ENCODE data around the gene ADORA2B.

DNA sequence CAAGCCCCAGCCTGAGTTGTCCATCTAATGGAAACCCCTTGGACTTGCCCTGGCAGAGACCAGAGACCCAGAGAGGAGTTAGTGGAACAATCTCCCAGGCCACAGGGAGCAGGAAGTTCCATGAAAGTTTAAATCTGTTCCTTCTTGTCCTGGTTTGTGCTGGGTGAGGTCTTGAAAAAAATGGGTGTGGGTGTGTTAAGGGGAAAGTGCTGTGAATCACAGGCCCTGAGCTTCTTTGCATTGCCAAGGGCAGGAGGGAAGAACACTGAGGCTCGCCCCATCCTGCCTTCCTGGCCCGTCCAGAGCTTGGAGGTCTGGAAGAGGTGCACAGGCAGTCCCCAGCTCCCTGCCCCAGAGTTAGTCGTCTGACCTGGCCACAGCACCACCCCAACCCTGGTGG is 2.3 kb downstream of the ADORA2B start:
- TF ChIP-seq ZNF274 (IDR thresholded peaks at IDR 0.05; ENCODE audit: low read length) = no peak
- no peak for TF ChIP-seq ZNF274 (tag by site-specific recombination; IDR thresholded peaks at IDR 0.05; ENCODE audit: borderline replicate concordance)
- TF ChIP-seq ZBTB17 (tag by site-specific recombination; IDR thresholded peaks at IDR 0.05) = no peak
- TF ChIP-seq, protein P1, sequence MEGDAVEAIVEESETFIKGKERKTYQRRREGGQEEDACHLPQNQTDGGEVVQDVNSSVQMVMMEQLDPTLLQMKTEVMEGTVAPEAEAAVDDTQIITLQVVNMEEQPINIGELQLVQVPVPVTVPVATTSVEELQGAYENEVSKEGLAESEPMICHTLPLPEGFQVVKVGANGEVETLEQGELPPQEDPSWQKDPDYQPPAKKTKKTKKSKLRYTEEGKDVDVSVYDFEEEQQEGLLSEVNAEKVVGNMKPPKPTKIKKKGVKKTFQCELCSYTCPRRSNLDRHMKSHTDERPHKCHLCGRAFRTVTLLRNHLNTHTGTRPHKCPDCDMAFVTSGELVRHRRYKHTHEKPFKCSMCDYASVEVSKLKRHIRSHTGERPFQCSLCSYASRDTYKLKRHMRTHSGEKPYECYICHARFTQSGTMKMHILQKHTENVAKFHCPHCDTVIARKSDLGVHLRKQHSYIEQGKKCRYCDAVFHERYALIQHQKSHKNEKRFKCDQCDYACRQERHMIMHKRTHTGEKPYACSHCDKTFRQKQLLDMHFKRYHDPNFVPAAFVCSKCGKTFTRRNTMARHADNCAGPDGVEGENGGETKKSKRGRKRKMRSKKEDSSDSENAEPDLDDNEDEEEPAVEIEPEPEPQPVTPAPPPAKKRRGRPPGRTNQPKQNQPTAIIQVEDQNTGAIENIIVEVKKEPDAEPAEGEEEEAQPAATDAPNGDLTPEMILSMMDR (tag by site-specific recombination; IDR thresholded peaks at IDR 0.05) = no peak
- TF ChIP-seq, protein P2, sequence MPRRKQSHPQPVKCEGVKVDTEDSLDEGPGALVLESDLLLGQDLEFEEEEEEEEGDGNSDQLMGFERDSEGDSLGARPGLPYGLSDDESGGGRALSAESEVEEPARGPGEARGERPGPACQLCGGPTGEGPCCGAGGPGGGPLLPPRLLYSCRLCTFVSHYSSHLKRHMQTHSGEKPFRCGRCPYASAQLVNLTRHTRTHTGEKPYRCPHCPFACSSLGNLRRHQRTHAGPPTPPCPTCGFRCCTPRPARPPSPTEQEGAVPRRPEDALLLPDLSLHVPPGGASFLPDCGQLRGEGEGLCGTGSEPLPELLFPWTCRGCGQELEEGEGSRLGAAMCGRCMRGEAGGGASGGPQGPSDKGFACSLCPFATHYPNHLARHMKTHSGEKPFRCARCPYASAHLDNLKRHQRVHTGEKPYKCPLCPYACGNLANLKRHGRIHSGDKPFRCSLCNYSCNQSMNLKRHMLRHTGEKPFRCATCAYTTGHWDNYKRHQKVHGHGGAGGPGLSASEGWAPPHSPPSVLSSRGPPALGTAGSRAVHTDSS (tag by site-specific recombination; IDR thresholded peaks at IDR 0.05) = no peak
- TF ChIP-seq, protein P3, sequence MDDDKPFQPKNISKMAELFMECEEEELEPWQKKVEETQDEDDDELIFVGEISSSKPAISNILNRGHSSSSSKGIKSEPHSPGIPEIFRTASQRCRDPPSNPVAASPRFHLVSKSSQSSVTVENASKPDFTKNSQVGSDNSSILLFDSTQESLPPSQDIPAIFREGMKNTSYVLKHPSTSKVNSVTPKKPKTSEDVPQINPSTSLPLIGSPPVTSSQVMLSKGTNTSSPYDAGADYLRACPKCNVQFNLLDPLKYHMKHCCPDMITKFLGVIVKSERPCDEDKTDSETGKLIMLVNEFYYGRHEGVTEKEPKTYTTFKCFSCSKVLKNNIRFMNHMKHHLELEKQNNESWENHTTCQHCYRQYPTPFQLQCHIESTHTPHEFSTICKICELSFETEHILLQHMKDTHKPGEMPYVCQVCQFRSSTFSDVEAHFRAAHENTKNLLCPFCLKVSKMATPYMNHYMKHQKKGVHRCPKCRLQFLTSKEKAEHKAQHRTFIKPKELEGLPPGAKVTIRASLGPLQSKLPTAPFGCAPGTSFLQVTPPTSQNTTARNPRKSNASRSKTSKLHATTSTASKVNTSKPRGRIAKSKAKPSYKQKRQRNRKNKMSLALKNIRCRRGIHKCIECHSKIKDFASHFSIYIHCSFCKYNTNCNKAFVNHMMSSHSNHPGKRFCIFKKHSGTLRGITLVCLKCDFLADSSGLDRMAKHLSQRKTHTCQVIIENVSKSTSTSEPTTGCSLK (tag by site-specific recombination; IDR thresholded peaks at IDR 0.05) = no peak
- TF ChIP-seq, protein P4, sequence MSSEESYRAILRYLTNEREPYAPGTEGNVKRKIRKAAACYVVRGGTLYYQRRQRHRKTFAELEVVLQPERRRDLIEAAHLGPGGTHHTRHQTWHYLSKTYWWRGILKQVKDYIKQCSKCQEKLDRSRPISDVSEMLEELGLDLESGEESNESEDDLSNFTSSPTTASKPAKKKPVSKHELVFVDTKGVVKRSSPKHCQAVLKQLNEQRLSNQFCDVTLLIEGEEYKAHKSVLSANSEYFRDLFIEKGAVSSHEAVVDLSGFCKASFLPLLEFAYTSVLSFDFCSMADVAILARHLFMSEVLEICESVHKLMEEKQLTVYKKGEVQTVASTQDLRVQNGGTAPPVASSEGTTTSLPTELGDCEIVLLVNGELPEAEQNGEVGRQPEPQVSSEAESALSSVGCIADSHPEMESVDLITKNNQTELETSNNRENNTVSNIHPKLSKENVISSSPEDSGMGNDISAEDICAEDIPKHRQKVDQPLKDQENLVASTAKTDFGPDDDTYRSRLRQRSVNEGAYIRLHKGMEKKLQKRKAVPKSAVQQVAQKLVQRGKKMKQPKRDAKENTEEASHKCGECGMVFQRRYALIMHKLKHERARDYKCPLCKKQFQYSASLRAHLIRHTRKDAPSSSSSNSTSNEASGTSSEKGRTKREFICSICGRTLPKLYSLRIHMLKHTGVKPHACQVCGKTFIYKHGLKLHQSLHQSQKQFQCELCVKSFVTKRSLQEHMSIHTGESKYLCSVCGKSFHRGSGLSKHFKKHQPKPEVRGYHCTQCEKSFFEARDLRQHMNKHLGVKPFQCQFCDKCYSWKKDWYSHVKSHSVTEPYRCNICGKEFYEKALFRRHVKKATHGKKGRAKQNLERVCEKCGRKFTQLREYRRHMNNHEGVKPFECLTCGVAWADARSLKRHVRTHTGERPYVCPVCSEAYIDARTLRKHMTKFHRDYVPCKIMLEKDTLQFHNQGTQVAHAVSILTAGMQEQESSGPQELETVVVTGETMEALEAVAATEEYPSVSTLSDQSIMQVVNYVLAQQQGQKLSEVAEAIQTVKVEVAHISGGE (tag by site-specific recombination; conservative IDR thresholded peaks at IDR 0.05; ENCODE audit: low read depth) = no peak
- TF ChIP-seq ZNF423 (tag by site-specific recombination; IDR thresholded peaks at IDR 0.05) = no peak
- no peak for TF ChIP-seq ZBTB8A (tag by site-specific recombination; IDR thresholded peaks at IDR 0.05)
- no peak for TF ChIP-seq ZNF10 (tag by site-specific recombination; IDR thresholded peaks at IDR 0.05)
- no peak for TF ChIP-seq SALL2 (tag by site-specific recombination; IDR thresholded peaks at IDR 0.05; ENCODE audit: borderline replicate concordance)
- TF ChIP-seq, protein P5, sequence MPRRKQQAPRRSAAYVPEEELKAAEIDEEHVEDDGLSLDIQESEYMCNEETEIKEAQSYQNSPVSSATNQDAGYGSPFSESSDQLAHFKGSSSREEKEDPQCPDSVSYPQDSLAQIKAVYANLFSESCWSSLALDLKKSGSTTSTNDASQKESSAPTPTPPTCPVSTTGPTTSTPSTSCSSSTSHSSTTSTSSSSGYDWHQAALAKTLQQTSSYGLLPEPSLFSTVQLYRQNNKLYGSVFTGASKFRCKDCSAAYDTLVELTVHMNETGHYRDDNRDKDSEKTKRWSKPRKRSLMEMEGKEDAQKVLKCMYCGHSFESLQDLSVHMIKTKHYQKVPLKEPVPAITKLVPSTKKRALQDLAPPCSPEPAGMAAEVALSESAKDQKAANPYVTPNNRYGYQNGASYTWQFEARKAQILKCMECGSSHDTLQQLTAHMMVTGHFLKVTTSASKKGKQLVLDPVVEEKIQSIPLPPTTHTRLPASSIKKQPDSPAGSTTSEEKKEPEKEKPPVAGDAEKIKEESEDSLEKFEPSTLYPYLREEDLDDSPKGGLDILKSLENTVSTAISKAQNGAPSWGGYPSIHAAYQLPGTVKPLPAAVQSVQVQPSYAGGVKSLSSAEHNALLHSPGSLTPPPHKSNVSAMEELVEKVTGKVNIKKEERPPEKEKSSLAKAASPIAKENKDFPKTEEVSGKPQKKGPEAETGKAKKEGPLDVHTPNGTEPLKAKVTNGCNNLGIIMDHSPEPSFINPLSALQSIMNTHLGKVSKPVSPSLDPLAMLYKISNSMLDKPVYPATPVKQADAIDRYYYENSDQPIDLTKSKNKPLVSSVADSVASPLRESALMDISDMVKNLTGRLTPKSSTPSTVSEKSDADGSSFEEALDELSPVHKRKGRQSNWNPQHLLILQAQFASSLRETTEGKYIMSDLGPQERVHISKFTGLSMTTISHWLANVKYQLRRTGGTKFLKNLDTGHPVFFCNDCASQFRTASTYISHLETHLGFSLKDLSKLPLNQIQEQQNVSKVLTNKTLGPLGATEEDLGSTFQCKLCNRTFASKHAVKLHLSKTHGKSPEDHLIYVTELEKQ (tag by site-specific recombination; IDR thresholded peaks at IDR 0.05; ENCODE audit: borderline replicate concordance) = no peak
- no peak for TF ChIP-seq YY2 (tag by site-specific recombination; IDR thresholded peaks at IDR 0.05)
- TF ChIP-seq ZNF311 (tag by site-specific recombination; IDR thresholded peaks at IDR 0.05; ENCODE audit: borderline replicate concordance) = no peak
- TF ChIP-seq, protein P6, sequence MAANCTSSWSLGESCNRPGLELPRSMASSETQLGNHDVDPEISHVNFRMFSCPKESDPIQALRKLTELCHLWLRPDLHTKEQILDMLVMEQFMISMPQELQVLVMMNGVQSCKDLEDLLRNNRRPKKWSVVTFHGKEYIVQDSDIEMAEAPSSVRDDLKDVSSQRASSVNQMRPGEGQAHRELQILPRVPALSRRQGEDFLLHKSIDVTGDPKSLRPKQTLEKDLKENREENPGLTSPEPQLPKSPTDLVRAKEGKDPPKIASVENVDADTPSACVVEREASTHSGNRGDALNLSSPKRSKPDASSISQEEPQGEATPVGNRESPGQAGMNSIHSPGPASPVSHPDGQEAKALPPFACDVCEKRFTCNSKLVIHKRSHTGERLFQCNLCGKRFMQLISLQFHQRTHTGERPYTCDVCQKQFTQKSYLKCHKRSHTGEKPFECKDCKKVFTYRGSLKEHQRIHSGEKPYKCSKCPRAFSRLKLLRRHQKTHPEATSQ (tag by site-specific recombination; IDR thresholded peaks at IDR 0.05) = no peak

Data from HEK293 (cell line).